Erythroblast (primary cell): Measurements from ENCODE around the gene C9orf50.

Source experiments
- GATA1 ChIP-seq: IDR thresholded peaks from 2 replicates; pipeline ENCODE4 v1.6.1; 2011; ENCODE audit warnings: low read depth, mild to moderate bottlenecking, control low read depth, low read length, moderate library complexity
- POLR2A ChIP-seq: IDR thresholded peaks from 2 replicates; pipeline ENCODE4 v1.6.1; 2011; ENCODE audit warnings: mild to moderate bottlenecking, low read length

GRCh38 chr9:129646252-129646651 lies 25.4 kb upstream of the C9orf50 start:
- TF ChIP-seq POLR2A (no peak), GATA1 (no peak)
